HG02678 (cell line): ENCODE measurements around the gene CHRM2.

Experiments
- ATAC-seq: cut with Tn5 transposase; IDR thresholded peaks from one replicate; pipeline ENCODE4 v1.9.1; 2021; ENCODE audit warnings: mild to moderate bottlenecking, moderate library complexity; ENCODE audit not compliant: unreplicated experiment

CHRM2 gene

DNA sequence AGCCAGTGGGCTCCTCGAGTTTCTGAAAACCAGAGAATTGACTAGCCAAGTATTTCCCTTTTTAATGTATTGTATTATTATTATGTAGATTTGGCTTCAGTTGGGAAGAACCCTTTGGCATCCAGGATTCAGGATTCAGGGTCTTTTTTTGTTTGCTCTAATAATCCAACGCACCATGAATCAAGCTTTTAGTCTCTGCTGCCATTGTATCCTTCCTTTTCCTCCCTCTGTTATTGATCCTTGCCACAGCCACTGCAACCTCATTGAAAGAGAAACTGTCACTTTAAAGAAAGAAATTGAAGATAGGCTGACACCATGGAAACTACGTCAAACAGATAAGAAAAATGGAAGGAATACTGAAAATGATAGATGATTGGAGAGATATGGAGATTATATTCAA lies 150.0 kb downstream of the CHRM2 start:
- ATAC-seq: no peak

DNA sequence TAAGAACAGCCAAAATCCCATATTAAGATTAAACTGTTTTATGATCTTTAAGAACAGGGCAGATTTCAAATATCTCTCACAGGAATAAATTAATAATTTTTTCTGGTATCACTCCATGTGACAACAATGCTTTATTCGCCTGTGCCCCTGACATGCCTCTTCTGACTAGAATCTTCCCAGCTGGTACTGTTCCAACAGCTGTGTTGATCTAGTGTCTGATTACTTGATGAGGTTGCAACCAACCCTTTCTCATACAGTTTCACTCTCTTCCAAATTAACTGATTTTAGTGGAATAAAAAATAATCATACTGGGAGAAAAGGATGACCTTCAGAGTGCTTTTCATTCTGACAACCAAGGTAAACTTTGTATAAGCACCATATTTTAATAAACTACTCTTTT lies 151.9 kb downstream of the CHRM2 start:
- ATAC-seq: no peak

DNA sequence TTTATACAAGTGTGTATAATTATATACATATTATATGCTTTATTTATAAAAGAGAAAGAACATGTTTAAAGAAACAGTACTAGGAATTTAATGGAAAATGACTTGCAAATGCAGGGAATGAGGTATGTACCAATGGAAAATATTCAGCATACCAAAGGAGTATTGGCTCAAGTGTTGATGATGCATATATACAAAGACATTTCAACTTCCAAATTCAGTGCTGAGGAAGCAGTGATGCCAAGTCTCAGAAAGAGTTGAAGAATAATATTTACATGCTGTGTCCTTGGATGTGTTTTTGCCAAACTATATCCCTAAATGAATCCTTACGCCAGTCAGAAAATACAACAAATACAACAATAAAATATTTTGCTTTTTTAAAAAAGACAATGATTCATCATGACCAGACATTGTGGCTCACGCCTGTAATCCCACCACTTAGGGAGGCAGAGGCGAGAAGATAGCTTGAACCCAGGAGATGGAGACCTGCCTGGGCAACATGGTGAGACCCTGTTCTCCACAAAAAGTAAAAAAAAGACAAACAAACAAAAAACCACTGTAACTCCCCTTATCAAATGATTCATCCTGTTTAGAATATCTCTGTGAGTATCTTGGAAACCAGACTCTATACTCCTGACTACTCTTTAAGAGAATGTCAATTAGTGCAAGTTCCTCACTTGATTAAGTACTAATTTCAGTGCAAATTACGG lies 157.2 kb downstream of the CHRM2 start:
- ATAC-seq: no peak

DNA sequence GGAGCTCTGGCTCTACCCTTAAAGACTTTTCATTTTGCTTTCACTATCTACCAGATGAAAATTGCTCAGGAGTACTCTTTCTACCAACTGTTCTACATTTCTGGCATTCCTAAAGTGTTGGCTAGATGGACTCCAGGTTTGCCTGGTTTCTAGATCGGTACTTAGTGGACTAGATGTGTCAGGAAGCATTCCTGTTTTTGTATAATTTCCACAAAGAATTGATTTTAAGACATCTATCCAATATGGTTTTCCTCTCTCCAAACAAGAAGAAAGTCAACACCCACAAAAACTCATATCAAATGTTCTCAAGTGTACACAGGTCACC lies 157.7 kb downstream of the CHRM2 start:
- ATAC-seq: no peak

DNA sequence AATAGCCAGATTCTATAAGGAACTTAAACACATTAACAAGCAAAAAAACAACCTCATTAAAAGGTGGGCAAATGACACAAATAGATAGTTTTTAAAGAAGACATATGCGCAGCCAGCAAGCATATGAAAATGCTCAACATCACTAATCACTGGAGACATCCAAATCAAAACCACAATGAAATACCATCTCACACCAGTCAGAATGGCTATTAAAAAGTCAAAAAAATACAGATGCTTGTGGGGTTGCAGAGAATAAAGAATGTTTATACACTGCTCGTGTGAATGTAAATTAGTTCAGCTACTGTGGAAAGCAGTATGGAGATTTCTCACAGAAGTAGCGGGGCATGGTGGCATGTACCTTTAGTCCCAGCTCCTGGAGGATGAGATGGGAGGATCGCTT lies 164.0 kb downstream of the CHRM2 start:
- ATAC-seq: no peak

DNA sequence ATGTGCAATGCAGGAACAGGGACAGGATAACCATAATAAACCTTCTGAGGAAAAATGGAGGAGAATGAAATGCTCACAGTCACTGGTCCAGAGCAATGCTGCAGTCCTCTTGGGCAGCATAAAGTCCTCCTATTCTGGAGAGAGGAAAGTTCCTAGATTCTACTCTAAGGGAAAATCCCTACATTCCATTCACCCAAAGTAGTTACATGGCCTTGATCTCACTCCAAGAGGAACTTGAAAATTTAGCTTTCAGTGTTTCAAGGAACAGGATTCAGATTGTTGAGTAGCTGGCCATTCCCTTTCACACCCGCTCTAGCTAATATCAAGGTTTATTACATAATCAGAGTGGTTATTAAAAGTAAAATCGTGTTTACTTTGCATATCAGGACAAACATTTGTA lies 168.3 kb downstream of the CHRM2 start:
- no peak for ATAC-seq

DNA sequence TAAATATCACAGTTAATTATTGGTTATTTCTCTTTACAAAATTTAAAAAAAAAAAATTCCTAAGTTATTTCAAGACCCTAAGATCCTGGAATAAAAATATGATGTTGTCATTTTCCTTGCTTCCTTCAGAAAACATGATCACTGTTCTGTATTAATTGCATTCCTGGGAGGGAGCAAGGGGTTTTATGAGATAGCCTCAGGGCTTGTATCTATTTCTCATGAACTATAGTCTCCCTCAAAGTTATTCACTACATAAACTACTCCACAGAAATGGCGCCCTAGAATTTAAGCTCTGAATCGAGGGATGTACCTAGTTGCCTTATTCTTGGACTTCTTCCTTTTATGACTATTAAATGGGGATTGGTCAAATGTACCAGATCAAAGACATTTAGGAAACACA lies 170.3 kb downstream of the CHRM2 start:
- ATAC-seq: no peak

DNA sequence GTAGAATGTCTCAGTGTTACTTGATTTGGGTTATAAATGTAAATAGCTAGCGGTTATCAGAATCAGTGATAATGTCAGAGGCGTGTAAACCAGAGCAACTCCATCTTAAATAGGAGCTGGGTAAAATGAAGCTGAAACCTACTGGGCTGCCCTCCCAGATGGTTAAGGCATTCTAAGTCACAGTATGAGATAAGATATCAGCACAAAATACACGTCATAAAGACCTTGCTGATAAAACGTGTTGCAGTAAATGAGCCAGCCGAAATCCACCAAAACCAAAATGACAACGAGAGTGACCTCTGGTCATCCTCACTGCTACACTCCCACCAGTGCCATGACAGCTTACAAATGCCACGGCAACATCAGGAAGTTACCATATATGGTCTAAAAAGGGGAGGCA lies 172.3 kb downstream of the CHRM2 start:
- no peak for ATAC-seq

DNA sequence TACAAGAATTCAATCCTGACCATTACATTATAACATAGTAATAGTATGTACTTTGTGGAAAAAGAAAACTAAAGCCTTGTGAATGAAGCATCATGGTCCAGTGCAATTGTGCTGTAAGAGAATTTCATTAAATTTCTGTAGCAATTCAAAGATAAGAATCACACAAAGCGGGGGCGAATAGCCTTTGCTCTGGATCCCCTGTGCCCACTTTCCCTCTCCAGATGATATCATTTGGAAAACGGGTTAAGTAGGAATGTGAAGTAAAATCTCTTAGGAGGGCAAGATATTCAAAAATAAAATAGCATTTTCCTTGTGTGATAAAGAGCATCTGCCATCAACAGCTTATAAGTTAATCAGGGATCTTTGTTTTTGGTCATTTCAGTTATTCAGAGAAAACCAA lies 177.1 kb downstream of the CHRM2 start:
- ATAC-seq: no peak

DNA sequence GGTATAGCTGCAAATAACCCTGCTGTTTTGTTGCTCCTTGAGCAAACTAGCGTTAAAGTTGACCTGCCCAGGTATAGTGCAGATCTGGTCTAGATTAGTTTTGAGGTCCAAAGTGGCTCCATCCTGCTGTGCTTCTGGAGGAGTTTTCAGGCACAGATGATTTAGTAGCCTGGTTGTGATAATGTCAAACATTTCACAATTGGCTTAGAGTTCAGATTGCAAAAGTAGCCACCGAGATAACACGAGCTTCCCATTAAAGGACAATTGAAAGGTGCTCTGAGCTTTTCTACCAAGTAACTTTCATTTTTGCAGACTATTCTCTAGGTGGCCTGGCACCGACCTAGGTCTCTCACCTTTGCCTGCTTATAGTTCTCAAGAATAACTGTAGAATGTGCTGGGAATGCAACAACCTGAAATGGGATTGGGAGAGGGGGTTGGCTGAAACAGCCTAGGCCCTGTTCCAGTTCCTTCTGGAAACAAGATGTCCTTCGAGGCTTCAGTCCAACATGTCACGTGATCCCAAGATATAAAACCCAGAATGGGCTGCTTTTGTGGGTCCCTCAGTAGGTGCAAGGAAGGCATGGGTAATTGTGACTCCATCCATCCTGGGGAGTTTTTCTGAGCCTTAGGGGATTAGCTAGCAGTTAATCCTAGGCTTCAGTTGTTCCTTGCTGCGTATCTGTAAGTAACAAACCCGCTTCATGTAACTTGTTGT lies 201.0 kb downstream of the CHRM2 start:
- ATAC-seq: no peak
